ENCODE measurements around the gene NOMO2.
"Not testable (repeated sequence)": the region's sequence is repeated elsewhere in the genome, so short reads cannot be mapped to it uniquely, and the experiment has no call there.

NOMO2 gene, protein sequence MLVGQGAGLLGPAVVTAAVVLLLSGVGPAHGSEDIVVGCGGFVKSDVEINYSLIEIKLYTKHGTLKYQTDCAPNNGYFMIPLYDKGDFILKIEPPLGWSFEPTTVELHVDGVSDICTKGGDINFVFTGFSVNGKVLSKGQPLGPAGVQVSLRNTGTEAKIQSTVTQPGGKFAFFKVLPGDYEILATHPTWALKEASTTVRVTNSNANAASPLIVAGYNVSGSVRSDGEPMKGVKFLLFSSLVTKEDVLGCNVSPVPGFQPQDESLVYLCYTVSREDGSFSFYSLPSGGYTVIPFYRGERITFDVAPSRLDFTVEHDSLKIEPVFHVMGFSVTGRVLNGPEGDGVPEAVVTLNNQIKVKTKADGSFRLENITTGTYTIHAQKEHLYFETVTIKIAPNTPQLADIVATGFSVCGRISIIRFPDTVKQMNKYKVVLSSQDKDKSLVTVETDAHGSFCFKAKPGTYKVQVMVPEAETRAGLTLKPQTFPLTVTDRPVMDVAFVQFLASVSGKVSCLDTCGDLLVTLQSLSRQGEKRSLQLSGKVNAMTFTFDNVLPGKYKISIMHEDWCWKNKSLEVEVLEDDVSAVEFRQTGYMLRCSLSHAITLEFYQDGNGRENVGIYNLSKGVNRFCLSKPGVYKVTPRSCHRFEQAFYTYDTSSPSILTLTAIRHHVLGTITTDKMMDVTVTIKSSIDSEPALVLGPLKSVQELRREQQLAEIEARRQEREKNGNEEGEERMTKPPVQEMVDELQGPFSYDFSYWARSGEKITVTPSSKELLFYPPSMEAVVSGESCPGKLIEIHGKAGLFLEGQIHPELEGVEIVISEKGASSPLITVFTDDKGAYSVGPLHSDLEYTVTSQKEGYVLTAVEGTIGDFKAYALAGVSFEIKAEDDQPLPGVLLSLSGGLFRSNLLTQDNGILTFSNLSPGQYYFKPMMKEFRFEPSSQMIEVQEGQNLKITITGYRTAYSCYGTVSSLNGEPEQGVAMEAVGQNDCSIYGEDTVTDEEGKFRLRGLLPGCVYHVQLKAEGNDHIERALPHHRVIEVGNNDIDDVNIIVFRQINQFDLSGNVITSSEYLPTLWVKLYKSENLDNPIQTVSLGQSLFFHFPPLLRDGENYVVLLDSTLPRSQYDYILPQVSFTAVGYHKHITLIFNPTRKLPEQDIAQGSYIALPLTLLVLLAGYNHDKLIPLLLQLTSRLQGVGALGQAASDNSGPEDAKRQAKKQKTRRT

DNA sequence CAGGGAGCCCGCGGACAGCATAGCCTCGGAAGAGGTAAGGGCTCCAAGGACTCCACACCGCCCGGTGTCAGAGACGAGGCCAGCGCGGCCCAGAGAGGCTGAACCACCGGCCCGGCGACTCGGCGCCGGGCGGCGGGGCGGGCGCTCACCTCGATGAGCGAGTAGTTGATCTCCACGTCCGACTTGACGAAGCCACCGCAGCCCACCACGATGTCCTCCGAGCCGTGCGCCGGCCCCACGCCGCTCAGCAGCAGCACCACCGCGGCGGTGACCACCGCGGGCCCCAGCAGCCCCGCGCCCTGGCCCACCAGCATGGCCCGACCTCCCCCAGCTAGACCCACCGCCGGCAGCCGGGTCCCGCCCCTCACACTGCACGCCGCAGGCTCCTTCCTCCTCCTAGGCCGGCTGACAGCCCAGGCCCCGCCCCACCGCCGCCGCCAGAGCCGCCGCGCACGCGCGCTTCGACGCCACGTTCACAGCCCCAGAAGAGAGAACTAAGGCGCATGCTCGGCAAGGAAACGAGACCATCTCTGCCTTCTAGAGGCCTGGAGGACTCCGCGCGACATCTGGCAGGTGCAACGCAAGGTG, at the start of gene NOMO2:
Gene NOMO2, minus strand, starts transcription at position 371 of the 588 bp plus-strand sequence. Its CDS starts 57 bp downstream, at position 314.
- peak; percentile 78 for DNase-seq (ENCODE audit: low read depth)

DNA sequence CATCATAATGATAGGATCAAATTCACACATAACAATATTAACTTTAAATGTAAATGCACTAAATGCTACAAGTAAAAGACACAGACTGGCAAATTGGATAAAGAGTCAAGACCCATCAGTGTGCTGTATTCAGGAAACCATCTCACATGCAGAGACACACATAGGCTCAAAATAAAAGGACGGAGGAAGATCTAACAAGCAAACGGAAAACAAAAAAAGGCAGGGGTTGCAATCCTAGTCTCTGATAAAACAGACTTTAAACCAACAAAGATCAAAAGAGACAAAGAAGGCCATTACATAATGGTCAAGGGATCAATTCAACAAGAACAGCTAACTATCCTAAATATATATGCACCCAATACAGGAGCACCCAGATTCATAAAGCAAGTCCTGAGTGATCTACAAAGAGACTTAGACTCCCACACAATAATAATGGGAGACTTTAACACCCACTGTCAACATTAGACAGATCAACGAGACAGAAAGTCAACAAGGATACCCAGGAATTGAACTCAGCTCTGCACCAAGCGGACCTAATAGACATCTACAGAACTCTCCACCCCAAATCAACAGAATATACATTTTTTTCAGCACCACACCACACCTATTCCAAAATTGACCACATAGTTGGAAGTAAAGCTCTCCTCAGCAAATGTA, 48.4 kb upstream of the NOMO2 start:
- DNase-seq (ENCODE audit: low read depth): not testable (repeated sequence)

DNA sequence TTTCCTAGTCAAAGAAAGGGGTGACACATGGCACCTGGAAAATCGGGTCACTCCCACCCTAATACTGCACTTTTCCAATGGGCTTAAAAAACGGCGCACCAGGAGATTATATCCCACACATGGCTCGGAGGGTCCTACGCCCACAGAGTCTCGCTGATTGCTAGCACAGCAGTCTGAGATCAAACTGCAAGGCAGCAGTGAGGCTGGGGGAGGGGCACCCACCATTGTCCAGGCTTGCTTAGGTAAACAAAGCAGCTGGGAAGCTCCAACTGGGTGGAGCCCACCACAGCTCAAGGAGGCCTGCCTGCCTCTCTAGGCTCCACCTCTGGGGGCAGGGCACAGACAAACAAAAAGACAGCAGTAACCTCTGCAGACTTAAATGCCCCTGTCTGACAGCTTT, 46.4 kb upstream of the NOMO2 start:
- not testable (repeated sequence) for DNase-seq (ENCODE audit: low read depth)

DNA sequence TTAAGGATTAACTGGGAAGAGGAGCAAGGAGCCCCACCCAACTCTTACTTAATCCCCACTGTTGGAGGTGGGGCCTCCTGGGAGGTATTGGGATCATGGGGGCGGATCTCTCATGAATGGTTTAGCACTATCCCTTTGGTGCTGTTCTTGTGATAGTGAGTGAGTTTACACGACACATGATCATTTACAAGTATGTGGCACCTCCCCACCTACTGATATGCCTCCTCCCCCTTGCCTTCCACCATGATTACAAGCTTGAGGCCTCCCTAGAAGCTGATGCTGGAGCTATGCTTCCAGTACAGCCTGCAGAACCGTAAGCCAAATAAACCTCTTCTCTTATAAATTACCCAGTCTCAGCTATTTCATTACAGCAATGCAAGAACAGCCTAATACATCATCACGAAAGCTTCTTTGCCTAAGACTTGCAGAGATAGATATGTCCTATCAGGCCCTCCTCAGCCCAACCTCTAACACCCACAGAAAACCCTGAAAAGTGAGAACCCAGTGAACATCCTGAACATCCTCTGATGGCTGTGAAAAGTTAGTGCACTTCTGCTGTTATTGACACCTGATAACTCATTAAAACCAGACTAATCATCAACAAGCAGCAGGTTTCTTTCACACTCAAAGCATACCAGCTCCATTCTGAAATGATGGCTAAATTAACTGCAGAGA, 41.8 kb upstream of the NOMO2 start:
- not testable (repeated sequence) for DNase-seq (ENCODE audit: low read depth)

DNA sequence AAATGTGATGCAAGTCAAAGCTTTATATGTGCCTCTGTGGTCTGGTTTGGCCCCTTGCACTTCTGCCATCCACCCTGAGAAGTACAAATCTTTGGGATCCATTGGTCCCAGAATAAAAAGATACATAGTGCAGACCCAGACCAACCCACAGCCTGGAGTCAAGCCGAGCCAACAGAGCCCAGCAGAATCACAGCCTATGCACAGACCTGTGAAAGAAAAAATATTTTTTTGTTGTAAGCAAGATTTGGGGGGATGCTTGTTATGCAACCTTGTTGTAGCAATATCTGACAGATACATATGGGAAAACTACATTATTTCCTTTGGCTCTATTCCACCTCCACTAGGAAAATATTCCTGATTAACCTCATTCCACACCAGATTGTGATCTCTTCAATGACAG, 36.7 kb upstream of the NOMO2 start:
- not testable (repeated sequence) for DNase-seq (ENCODE audit: low read depth)

DNA sequence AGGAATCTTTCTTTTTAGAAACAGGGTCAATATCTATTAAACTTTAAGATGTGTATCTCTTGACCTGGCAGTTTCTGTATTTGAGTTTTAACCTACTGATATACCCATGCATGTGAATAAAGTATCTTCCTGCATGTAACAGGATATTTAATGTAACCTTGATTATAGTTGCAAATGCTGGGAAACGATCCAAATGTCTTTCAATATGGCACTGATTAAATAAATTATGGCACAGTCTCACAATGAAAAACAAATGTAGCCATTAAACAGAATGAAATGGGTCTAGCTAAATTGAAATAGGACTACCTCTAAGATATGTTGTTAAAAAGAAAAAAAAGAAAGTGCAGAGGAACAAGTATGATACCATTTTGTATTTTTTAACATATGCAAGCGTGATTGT, 35.8 kb upstream of the NOMO2 start:
- DNase-seq (ENCODE audit: low read depth): not testable (repeated sequence)

DNA sequence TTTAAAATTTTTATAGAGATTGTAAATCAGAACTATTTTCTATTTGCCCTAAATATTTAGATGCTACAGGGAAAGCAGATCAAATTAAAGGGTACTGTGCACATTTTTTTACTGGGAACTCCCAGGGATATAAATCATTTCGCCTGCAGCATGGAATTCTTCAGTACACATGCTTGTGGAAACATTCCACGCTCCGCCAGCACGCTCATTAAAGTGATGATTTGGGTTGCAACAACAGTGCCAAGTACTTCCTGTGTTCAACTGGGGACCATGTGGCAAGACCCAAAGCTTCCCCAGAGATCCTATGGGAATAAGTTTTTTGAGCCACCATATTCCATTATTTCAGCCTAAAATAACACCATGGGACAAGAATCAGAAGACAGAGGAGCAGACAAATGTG, 35.4 kb upstream of the NOMO2 start:
- DNase-seq (ENCODE audit: low read depth): not testable (repeated sequence)

DNA sequence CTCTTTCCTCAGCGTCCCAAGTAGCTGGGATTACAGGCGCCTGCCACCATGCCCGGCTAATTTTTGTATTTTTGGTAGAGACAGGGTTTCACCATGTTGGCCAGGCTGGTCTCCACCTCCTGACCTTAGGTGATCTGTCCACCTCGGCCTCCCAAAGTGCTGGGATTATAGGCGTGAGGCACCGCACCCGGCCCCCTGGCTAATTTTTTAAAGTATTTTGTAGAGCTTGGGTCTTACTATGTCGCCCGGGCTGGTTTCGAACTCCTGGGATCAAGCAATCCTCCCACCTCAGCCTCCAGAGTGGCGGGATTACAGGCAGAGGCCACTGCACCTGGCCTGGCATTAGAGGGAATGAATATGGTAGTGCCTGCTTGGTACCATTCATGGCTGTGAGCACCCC, 33.9 kb upstream of the NOMO2 start:
- DNase-seq (ENCODE audit: low read depth): not testable (repeated sequence)

DNA sequence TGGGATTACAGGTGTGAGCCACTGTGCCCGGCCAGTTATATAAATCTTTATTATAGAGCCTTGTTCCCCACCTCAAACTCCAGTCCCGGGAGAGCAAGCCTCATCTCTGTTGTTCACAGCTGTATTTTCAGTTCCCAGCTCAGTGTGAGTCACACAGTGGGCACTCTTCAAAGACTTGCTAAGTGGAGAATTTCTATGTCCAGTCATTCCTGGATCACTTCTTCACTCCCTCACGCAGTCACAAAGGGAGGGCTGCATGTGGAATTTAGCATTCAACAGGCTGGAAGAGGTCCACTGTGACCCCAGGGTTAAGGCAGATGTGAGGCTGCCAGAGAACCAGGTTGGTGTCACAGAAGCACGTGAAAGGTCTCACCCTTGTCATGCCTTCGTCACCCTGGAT, 33.0 kb upstream of the NOMO2 start:
- not testable (repeated sequence) for DNase-seq (ENCODE audit: low read depth)

DNA sequence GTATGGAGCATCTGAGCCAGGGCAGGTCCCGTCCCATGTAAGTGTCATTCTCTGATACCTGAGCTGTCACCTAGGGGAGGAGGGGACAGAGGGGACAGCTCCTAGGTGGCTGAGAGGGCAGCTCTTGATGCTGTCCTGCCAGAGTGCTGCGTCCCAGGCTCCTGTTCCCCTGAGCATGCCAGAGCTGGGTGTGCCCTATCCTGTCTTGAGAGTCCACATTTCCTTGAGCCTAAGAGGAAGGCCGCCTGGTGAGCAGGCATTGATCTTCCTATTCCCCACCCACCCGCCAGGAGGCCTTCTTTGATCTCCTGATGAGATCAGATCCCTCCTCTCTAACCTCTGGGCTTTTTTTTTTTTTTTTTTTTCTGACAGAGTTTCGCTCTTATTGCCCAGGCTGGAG, 32.0 kb upstream of the NOMO2 start:
- DNase-seq (ENCODE audit: low read depth): not testable (repeated sequence)

DNA sequence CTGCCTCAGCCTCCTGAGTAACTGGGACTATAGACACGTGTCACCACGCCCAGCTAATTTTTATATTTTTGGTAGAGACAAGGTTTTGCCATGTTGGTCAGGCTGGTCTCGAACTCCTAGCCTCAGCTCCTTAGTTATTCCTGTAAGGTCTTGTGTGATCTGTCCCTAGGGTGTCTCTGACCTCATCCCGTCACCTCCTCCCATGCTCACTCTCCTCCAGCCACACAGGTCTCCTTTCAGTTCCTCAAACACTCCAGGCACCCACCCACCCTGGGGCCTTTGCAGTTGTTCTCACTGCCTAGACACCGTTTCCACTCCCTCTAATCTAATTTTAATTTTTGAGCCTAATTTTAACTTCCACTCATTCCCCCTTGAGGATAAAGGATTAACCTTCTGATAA, 31.1 kb upstream of the NOMO2 start:
- not testable (repeated sequence) for DNase-seq (ENCODE audit: low read depth)

DNA sequence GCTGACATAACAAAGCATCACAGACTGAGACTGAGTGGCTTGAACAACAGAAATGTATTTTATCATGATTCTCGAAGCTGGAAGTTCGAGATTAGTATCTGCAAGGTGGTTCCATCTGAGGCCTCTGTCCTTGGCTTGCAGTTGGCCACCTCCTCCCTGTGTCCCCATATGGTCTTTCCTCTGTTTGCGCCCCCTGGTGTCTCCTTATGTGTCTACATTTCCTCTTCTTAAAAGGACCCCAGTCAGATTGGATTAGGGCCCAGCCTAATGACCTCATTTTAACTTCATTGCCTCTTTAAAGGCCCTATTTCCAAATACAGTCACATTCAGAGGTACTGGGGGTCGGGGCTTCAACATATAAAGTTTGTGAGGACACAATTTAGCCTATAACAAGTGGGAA, 30.0 kb upstream of the NOMO2 start:
- not testable (repeated sequence) for DNase-seq (ENCODE audit: low read depth)

DNA sequence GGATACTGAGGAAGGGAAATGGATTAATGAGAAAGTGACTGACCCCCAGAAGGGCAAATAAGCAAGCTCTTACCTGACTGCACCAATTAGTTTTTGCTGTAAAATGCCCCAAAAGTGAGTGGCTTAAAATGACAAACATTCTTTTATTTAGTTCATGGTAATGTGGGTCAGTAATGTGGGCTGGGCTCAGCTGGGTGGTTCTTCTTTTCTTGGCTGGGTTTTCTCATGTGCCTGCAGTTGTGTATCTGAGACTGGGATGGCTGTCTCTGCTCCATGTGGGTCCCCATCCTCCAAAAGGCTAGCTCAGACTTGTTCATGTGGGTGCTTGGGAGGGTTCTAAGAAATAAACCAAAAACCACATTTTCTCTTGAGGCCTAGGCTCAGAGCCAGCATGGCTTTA, 29.5 kb upstream of the NOMO2 start:
- DNase-seq (ENCODE audit: low read depth): not testable (repeated sequence)

DNA sequence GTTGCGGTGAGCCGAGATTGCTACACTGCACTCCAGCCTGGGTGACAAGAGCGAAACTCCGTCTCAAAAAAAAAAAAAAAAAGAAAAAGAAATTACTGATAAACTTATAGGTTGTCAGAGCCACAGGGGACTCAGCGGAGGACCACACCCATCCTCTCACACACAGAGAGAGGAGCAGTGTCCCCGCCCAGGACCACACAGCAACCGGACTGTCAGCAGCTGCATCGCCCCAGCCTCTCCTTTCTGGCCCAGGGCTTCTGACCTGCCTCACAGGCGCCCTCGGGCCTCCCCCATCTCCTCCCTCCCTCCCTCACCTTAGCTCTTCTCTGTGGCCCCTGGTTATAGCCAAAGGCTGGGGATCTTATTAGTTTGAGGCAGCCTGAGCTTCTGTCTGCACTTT, 27.9 kb upstream of the NOMO2 start:
- DNase-seq (ENCODE audit: low read depth): not testable (repeated sequence)

DNA sequence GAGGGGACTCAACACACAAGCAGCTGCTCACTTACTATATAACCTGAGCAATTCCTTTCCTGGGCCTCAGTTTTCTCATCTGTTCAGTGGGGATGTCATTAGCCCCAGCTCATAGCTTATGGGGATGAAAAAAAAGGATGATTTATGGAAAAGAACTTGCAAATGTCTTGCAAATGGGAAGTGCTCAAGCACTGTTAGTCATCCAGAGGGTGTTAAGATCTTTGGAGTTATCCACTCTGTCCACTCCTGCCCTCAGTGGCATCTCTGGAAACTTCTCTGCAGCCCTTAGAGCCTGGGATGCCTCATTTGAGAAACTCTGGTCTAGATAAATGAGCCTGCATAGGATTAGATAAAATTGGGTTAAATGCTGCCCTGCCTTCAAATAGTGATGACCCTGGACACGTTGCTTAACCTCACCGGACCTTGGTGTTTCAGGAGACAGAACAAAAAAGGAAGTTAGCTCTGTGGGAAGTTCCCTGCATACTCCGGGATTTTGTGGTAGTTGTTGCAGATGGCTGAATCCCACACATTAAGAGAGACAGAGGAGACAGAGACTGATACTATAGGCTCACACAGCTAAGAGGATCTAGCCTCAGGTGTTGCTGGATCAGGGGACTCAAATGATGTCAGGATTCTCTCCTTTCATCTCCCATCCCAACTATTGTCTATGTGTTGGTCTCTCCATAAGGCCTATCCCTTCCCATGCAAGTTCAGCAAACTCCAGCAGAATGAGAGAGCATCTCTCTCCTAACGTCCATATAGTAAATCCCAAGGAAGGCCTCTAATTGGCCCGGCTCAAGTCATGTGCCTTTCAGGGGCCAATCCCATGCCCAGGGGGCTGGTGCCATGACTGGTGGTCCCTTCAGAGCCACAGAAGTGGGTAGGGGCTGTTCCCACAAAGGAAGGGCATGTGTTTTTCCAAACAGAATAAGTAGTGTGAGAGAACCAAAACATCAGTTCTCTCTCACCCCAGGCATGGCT, 25.0 kb upstream of the NOMO2 start:
- DNase-seq (ENCODE audit: low read depth): not testable (repeated sequence)

DNA sequence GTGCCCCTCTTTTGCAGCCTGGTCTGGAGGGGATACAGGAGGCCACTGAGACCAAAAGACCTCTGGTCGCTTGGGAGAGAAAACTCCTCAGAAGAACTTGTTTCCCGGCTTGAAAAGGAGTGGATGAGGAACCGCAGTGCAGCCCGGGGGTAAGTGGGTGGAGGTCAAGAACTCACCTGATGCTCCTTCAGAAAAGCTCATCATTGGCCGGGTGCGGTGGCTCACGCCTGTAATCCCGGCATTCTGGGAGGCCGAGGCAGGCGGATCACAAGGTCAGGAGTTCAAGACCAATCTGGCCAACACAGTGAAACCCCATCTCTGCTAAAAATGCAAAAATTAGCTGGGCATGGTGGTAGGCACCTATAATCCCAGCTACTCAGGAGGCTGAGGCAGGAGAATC, 23.9 kb upstream of the NOMO2 start:
- DNase-seq (ENCODE audit: low read depth): not testable (repeated sequence)

DNA sequence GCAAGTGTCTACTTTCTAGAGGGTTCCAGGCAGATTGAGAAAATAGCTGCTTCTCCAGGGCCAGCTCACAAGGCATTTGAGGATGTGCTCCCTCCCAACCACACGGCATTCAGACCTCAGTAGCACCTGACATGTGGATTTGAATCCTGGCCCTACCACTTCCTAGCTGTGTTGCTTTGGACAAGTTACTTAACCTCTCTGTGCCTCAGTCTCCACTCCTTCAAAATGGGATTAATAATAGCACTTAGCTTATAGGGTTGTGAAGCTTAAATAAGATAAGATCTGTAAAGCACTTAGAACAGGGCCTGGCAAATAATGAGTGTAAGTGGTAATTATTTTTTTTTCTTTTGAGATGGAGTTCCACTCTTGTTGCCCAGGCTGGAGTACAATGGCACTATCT, 21.0 kb upstream of the NOMO2 start:
- no peak for DNase-seq (ENCODE audit: low read depth)

DNA sequence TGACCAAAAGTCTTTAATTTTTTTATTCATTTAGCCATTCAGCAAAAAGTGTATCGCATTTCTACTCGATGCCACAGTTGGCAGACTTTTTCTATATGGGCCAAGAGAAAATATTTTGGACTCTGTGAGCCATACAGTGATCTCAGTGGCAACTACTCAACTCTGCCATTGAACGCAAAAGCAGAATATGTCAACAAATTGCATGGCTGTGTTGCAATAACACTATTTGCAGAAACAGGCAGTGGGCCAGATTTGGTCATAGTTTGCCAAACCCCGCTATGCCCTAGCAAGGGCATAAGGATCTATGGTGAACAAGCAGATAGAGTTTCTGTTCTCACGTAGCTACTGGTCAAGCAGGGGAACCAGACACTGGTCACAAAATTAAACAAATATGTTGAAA, 18.5 kb upstream of the NOMO2 start:
- not testable (repeated sequence) for DNase-seq (ENCODE audit: low read depth)

DNA sequence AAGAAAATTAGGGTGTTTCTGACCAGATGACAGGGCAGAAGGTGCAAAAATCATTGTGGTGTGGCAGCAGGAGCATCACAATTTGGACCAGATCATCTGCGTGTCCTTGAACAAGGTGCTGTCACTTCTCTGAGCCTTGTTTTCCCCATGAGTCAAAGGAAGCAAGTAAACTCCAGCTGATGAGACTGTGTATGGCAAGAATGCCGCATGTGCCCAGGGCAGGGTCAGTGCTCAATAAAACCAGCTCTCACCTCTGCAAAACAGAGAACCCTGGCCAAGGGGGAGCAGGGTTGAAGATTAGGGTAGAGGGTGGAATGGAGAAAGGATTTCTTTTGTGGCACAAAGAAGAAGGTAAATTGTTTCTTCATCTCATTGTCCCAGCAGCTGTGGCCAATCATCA, 17.4 kb upstream of the NOMO2 start:
- not testable (repeated sequence) for DNase-seq (ENCODE audit: low read depth)
